Chondrocyte (in vitro differentiated cells): ENCODE data around the gene CDA. TPM values are rescaled to one million over a fixed set of nuclear protein-coding genes. Genes with fewer than 3 reads are reported as not detected.
A peak's percentile ranks its signal among the peaks of the same experiment; 100 is the strongest.

Experiments used
- DNase-seq: peaks from one replicate; pipeline ENCODE4 v3.0.0; 2021; ENCODE audit warnings: mixed read lengths, low spot score
- H3K27ac Mint-ChIP-seq: one replicate; pipeline ENCODE4 v1.8.0; 2021; ENCODE audit warnings: mild to moderate bottlenecking, moderate library complexity, mixed read lengths; ENCODE audit not compliant: unreplicated experiment
- H3K27me3 Mint-ChIP-seq: 2 replicates; pipeline ENCODE4 v1.8.0; 2021; ENCODE audit warnings: low read depth, mixed read lengths
- H3K36me3 Mint-ChIP-seq: 2 replicates; pipeline ENCODE4 v1.8.0; 2021; ENCODE audit warnings: low read depth, mixed read lengths
- H3K4me1 Mint-ChIP-seq: 2 replicates; pipeline ENCODE4 v1.8.0; 2021; ENCODE audit warnings: low read depth, mild to moderate bottlenecking, mixed read lengths
- H3K4me3 Mint-ChIP-seq: one replicate; pipeline ENCODE4 v1.8.0; 2021; ENCODE audit warnings: mild to moderate bottlenecking, moderate library complexity, mixed read lengths; ENCODE audit not compliant: unreplicated experiment
- H3K9me3 Mint-ChIP-seq: 2 replicates; pipeline ENCODE4 v1.8.0; 2021; ENCODE audit warnings: low read depth, mixed read lengths
- total RNA-seq: library from RNA; stranded (reverse); gene quantifications from 3 replicates; pipeline ENCODE4 v1.2.1, GENCODE V29; 2021
- TF ChIP-seq, protein P1 (sequence below): fragments of 200-600 bp; sonication (generic); IDR thresholded peaks from 2 replicates; pipeline ENCODE4 v1.5.0; 2021; ENCODE audit warnings: antibody characterized with exemption, mild to moderate bottlenecking, moderate library complexity

Gene CDA
- total RNA-seq, 1 donor from 2014 or later = not detected

DNA sequence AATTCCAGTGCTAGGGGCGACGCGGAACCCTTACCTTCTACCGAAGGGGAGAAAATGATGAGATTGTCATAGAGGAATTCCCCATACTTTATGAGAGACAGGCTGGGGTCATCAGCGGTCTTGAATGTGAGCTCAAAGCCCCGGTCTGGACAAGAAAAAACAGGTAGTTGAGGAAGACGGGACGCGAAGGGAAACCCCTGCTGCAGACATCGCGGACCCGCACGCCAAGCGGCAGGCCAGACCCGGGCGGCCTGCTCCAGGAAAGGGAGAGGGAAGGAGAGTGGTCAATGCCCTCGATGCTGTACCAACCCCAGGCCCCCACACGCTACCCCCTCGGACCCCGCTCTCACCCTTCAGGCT, 71.9 kb downstream of the CDA start:
- Mint-ChIP-seq H3K9me3 (no peaks in the 10 kb centered on the region), H3K27me3 (no peaks in the 10 kb centered on the region), H3K4me3 (peak overlapping the region; percentile 95), H3K36me3 (peaks cover 2% of the 10 kb centered on the region), H3K4me1 (peaks cover 29% of the 10 kb centered on the region), H3K27ac (peak overlapping the region; percentile 92)
- TF ChIP-seq, protein P1, sequence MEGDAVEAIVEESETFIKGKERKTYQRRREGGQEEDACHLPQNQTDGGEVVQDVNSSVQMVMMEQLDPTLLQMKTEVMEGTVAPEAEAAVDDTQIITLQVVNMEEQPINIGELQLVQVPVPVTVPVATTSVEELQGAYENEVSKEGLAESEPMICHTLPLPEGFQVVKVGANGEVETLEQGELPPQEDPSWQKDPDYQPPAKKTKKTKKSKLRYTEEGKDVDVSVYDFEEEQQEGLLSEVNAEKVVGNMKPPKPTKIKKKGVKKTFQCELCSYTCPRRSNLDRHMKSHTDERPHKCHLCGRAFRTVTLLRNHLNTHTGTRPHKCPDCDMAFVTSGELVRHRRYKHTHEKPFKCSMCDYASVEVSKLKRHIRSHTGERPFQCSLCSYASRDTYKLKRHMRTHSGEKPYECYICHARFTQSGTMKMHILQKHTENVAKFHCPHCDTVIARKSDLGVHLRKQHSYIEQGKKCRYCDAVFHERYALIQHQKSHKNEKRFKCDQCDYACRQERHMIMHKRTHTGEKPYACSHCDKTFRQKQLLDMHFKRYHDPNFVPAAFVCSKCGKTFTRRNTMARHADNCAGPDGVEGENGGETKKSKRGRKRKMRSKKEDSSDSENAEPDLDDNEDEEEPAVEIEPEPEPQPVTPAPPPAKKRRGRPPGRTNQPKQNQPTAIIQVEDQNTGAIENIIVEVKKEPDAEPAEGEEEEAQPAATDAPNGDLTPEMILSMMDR = no peak
- no peak for DNase-seq

DNA sequence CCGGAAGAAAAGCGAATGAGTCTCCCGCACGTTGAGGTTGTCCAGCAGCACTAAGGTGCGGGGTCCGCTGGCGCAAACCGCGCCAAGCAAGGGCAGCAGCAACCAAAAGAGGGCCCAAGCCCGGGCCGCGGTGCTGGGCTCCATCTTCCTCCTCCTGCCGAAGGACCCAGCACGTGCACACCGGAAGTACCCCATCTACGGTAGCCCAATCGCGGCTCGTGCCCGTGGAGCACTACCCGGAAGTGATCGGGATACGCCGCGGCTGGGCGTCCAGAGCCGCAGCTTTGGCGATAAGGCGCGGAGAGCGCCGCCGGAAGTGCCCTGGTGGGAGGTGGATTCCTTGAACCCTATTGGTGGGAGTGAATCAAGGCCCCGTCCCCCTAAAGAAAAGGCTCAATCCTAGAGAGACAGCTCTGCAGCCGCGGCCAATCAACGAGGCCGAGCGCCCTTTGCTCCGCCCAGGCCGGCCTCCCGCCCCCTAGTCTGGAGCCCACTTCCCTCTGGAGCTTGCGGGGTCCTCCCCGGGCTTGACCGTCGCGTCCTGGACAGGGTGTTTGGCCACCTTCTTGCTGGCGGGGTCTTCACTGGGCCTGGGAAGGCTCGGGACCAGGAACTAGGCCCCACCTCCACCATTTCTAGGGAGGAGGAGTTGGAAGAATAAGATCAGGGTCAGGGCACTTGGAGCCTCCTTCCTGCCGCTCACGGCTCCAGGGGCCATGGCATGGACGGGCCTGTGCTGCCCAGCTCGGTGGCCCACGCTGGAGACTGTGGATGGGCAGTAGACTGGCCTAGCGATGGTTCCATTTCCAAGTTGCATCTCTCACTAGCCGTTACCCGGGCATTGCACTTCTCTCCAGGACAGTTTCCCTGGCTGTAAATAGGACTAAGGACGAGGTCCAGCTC, 72.6 kb downstream of the CDA start, which contains the start of gene DDOST:
Gene DDOST (minus strand): TSS at position 163 of the 903 bp plus-strand sequence. CDS start 19 bp downstream, at position 144.
- Mint-ChIP-seq H3K27ac (peak within 1 kb of the TSS; percentile 92), H3K4me3 (peak within 1 kb of the TSS; percentile 95), H3K9me3 (no peaks in the 10 kb centered on the region), H3K27me3 (no peaks in the 10 kb centered on the region), H3K36me3 (peaks cover 2% of the 10 kb centered on the region), H3K4me1 (peaks cover 29% of the 10 kb centered on the region)
- DNase-seq = no peak
- TF ChIP-seq, protein P1 = peak; percentile 75

DNA sequence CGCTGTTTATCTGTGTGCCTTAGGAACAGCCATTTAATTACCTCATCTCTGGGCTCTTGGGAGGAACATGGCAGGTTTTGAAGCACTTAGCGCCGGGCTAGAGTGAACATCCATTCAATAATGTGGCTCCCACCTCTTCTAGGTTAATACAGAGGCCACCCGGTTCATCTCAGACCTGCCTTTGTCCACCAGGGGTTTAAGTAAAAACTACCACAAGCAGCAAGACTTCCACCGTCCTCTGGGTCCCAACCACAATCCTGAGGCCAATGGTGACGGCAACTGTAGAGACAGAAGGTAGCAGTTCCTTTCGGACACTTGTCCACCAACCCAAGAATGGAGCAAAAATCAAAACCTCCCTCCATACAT, 73.2 kb downstream of the CDA start:
- Mint-ChIP-seq H3K36me3 (peaks cover 2% of the 10 kb centered on the region), H3K27ac (peak overlapping the region; percentile 92), H3K4me1 (peaks cover 29% of the 10 kb centered on the region), H3K9me3 (no peaks in the 10 kb centered on the region), H3K4me3 (peak overlapping the region; percentile 95), H3K27me3 (no peaks in the 10 kb centered on the region)
- DNase-seq = no peak
- TF ChIP-seq, protein P1 = no peak

DNA sequence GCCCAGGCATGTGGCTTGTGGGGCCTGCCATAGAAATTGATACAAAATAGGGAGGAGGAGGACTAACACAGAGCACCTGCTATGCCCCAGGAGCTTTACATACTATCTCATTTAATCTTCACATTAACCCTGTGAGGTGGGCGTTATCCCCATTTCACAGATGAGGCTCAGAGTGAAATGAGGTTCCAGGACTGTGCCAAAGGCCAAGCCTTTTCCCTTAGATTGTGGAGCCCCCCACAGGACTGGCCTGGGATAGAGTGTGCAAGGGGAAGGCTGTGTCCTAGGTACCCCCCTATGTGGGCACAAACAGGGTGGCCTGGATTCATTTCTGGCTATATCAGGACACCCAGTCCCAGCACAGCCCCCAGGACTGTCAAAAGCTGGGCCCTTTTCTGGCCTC, 74.5 kb downstream of the CDA start:
- no peak overlapping the region for H3K4me3 Mint-ChIP-seq

DNA sequence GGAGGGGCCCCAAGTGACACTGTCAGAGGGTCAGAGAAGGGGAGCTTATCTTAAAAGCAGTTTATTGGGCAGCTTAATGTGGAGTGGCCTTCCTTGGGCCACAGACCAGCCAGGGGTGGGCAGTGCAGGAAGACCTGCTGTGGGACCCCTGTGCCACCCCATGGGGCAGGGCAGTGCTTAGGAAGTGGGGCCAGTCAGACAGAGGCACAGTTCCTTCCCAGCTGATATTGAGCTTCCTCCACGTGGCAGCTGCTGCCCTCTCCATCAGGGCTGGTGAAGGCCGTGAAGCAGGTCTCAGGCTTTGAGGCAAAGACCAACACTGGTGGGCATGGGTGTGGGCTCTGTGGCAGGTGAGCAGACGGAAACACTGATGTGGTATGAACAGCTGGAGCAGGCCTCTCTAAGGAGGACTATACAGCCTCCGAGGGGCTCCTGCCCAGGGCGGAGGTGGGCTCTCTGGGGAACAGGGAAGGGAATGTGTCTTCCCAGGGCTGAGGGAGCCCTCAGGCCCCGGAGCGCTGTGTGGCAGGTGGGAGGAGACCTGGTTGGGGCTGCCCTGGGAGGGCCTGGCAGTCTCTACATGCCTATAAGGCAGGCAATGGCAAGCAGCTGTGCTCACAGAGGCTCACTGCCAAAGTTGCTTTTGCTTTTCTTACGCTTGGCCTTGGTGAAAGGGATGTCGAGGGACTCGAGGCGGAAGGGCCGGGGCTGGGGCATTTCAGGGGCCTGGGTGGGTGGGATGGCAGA, 75.2 kb downstream of the CDA start:
- DNase-seq = no peak
- H3K27ac Mint-ChIP-seq = no peak overlapping the region
- peaks cover 28% of the 10 kb centered on the region for H3K4me1 Mint-ChIP-seq
- TF ChIP-seq, protein P1 = no peak
- H3K36me3 Mint-ChIP-seq = peaks cover 1% of the 10 kb centered on the region
- no peak overlapping the region for H3K4me3 Mint-ChIP-seq
- H3K9me3 Mint-ChIP-seq = no peaks in the 10 kb centered on the region
- no peaks in the 10 kb centered on the region for H3K27me3 Mint-ChIP-seq

More for the DNA sequence above, 74.5 kb downstream of the CDA start:
- TF ChIP-seq, protein P1 = no peak
- H3K27me3 Mint-ChIP-seq = no peaks in the 10 kb centered on the region
- H3K36me3 Mint-ChIP-seq = peaks cover 2% of the 10 kb centered on the region
- no peaks in the 10 kb centered on the region for H3K9me3 Mint-ChIP-seq
- no peak overlapping the region for H3K27ac Mint-ChIP-seq
- peaks cover 29% of the 10 kb centered on the region for H3K4me1 Mint-ChIP-seq
- DNase-seq = no peak
